Measurements from ENCODE around the gene CWC22.

The CWC22 gene

DNA sequence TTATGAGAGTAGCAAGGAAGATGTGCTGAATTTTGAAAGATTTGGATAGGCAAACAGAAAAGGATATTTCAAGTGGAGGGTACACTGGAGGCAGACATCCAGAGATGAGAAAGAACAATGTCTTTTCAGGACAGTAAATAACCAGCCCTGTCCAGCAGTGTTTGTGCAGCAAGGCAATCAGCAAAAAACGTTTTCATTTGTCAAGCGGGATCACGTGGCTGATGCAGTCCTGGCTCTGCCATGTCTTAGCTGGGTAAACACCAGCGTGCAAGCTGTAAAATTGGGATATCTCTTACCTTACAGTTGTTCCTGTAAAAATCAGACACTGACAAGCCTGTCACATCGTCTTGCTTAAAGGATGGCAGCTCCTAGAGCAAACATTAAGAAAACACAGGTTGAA, 67.8 kb downstream of the CWC22 start:
- Histone ChIP-seq H3K4me1 (ENCODE audit: low read length) (peaks cover 3% of the 10 kb centered on the region; the same call in 1 of the 2 replicates), H3K4me3 (ENCODE audit: low read length) (no peak overlapping the region), H3K36me3 (replicated peaks; ENCODE audit: low read depth, low read length) (no peaks in the 10 kb centered on the region), H3K9me3 (ENCODE audit: insufficient read depth, low read length) (no peaks in the 10 kb centered on the region), H3K27me3 (ENCODE audit: low read depth, low read length) (no peaks in the 10 kb centered on the region), H3K9ac (ENCODE audit: low read length) (no peak overlapping the region), H2AFZ (ENCODE audit: low read depth, low read length) (no peak overlapping the region), H3K27ac (ENCODE audit: low read length) (no peak overlapping the region), H4K20me1 (ENCODE audit: insufficient read depth, low read length) (no peaks in the 10 kb centered on the region), H3K4me2 (ENCODE audit: low read length) (no peak overlapping the region), H3K79me2 (ENCODE audit: low read length) (no peaks in the 10 kb centered on the region)
- TF ChIP-seq CTCF (IDR thresholded peaks at IDR 0.05; ENCODE audit: low read depth, low read length): no peak
- TF ChIP-seq EZH2phosphoT487 (IDR thresholded peaks at IDR 0.05; ENCODE audit: low read depth): no peak

GRCh38 chr2:179938026-179938425, 69.1 kb downstream of the CWC22 start:
- Histone ChIP-seq H3K27me3 (ENCODE audit: low read depth, low read length) (no peaks in the 10 kb centered on the region), H3K4me1 (ENCODE audit: low read length) (peaks cover under 1% of the 10 kb centered on the region; the same call in 1 of the 2 replicates), H3K36me3 (replicated peaks; ENCODE audit: low read depth, low read length) (peaks cover 6% of the 10 kb centered on the region), H3K9ac (ENCODE audit: low read length) (no peak overlapping the region), H3K27ac (ENCODE audit: low read length) (no peak overlapping the region), H3K4me3 (ENCODE audit: low read length) (no peak overlapping the region), H2AFZ (ENCODE audit: low read depth, low read length) (no peak overlapping the region), H3K79me2 (ENCODE audit: low read length) (no peaks in the 10 kb centered on the region), H4K20me1 (ENCODE audit: insufficient read depth, low read length) (no peaks in the 10 kb centered on the region), H3K4me2 (ENCODE audit: low read length) (no peak overlapping the region), H3K9me3 (ENCODE audit: insufficient read depth, low read length) (no peaks in the 10 kb centered on the region)
- TF ChIP-seq EZH2phosphoT487 (IDR thresholded peaks at IDR 0.05; ENCODE audit: low read depth) (no peak), CTCF (IDR thresholded peaks at IDR 0.05; ENCODE audit: low read depth, low read length) (no peak)

GRCh38 chr2:179936654-179937053, 70.4 kb downstream of the CWC22 start:
- Histone ChIP-seq H3K27ac (ENCODE audit: low read length) (no peak overlapping the region), H3K27me3 (ENCODE audit: low read depth, low read length) (no peaks in the 10 kb centered on the region), H3K4me2 (ENCODE audit: low read length) (no peak overlapping the region), H2AFZ (ENCODE audit: low read depth, low read length) (no peak overlapping the region), H3K79me2 (ENCODE audit: low read length) (no peaks in the 10 kb centered on the region), H3K9ac (ENCODE audit: low read length) (no peak overlapping the region), H4K20me1 (ENCODE audit: insufficient read depth, low read length) (no peaks in the 10 kb centered on the region), H3K4me1 (ENCODE audit: low read length) (no peaks in the 10 kb centered on the region), H3K36me3 (replicated peaks; ENCODE audit: low read depth, low read length) (peaks cover 9% of the 10 kb centered on the region), H3K4me3 (ENCODE audit: low read length) (no peak overlapping the region), H3K9me3 (ENCODE audit: insufficient read depth, low read length) (no peaks in the 10 kb centered on the region)
- TF ChIP-seq EZH2phosphoT487 (IDR thresholded peaks at IDR 0.05; ENCODE audit: low read depth) (no peak), CTCF (IDR thresholded peaks at IDR 0.05; ENCODE audit: low read depth, low read length) (peak; percentile 50)

GRCh38 chr2:179936141-179936540, 71.0 kb downstream of the CWC22 start:
- no peak overlapping the region for H3K9ac ChIP-seq (ENCODE audit: low read length)
- no peaks in the 10 kb centered on the region for H3K4me1 ChIP-seq (ENCODE audit: low read length)
- H3K4me3 ChIP-seq (ENCODE audit: low read length): no peak overlapping the region
- peaks cover 9% of the 10 kb centered on the region for H3K36me3 ChIP-seq (replicated peaks; ENCODE audit: low read depth, low read length)
- H2AFZ ChIP-seq (ENCODE audit: low read depth, low read length): no peak overlapping the region
- no peak overlapping the region for H3K4me2 ChIP-seq (ENCODE audit: low read length)
- no peaks in the 10 kb centered on the region for H3K27me3 ChIP-seq (ENCODE audit: low read depth, low read length)
- no peaks in the 10 kb centered on the region for H3K79me2 ChIP-seq (ENCODE audit: low read length)
- no peak overlapping the region for H3K27ac ChIP-seq (ENCODE audit: low read length)
- H3K9me3 ChIP-seq (ENCODE audit: insufficient read depth, low read length): no peaks in the 10 kb centered on the region
- TF ChIP-seq CTCF (IDR thresholded peaks at IDR 0.05; ENCODE audit: low read depth, low read length): no peak
- H4K20me1 ChIP-seq (ENCODE audit: insufficient read depth, low read length): no peaks in the 10 kb centered on the region

Measured in OCI-LY3 (cell line).